NCI-H524 (cell line): ENCODE measurements around the gene APBB2.
"Not testable (repeated sequence)": the region's sequence is repeated elsewhere in the genome, so short reads cannot be mapped to it uniquely, and the experiment has no call there.

Experiments used
- DNase-seq, 2 experiments: peaks; one replicate each; lab custom pipeline; 2025; lab: John Stamatoyannopoulos, UW

The APBB2 gene

GRCh38 chr4:41061482-41062185 is 152.7 kb downstream of the APBB2 start:
- no peak for DNase-seq

- no peak for DNase-seq
These were observed 153.7 kb downstream of the APBB2 start for GRCh38 chr4:41060352-41061334.

- not testable (repeated sequence) for DNase-seq
These were observed 154.9 kb downstream of the APBB2 start for GRCh38 chr4:41059411-41059810.

- no peak for DNase-seq
These were observed 155.9 kb downstream of the APBB2 start for GRCh38 chr4:41058426-41058825.

GRCh38 chr4:41057467-41057866 is 156.9 kb downstream of the APBB2 start:
- no peak for DNase-seq

- DNase-seq, result no peak
These were observed 162.1 kb downstream of the APBB2 start for GRCh38 chr4:41052287-41052686.

GRCh38 chr4:41050880-41051775 is 163.2 kb downstream of the APBB2 start:
- DNase-seq, result no peak

- no peak for DNase-seq
These were observed 164.2 kb downstream of the APBB2 start for GRCh38 chr4:41050116-41050515.

GRCh38 chr4:41049176-41049575 is 165.2 kb downstream of the APBB2 start:
- not testable (repeated sequence) for DNase-seq

GRCh38 chr4:41044791-41045190 is 169.6 kb downstream of the APBB2 start:
- DNase-seq, result no peak

- DNase-seq, result no peak
These were observed 170.2 kb downstream of the APBB2 start for GRCh38 chr4:41044165-41044564.

- DNase-seq, result no peak
These were observed 170.9 kb downstream of the APBB2 start for GRCh38 chr4:41043465-41043864.

GRCh38 chr4:41041551-41041950 is 172.8 kb downstream of the APBB2 start:
- DNase-seq, result no peak

- DNase-seq, result peak in 1 of 2 experiments; percentile 44
These were observed 175.0 kb downstream of the APBB2 start for GRCh38 chr4:41039317-41039716.

GRCh38 chr4:41038304-41038703 is 176.0 kb downstream of the APBB2 start:
- no peak for DNase-seq

GRCh38 chr4:41029098-41029497 is 185.2 kb downstream of the APBB2 start:
- no peak for DNase-seq

- no peak for DNase-seq
These were observed 185.8 kb downstream of the APBB2 start for GRCh38 chr4:41028392-41029076.

GRCh38 chr4:41026971-41027370 is 187.4 kb downstream of the APBB2 start:
- no peak for DNase-seq

GRCh38 chr4:41025824-41026223 is 188.5 kb downstream of the APBB2 start:
- DNase-seq, result no peak

- DNase-seq, result peak; percentile 5 to 40
These were observed 189.5 kb downstream of the APBB2 start for GRCh38 chr4:41024556-41025491.
